Nephron progenitor cell (in vitro differentiated cells): ENCODE measurements around the gene STXBP5.

Source experiments
- DNase-seq: peaks from one replicate; pipeline ENCODE4 v3.0.0; 2021
- H3K27ac Mint-ChIP-seq: 2 replicates; pipeline ENCODE4 v1.8.0; 2021; ENCODE audit warnings: mild to moderate bottlenecking, moderate library complexity, mixed read lengths
- H3K27me3 Mint-ChIP-seq: 2 replicates; pipeline ENCODE4 v1.8.0; 2021; ENCODE audit warnings: mild to moderate bottlenecking, low read depth, mixed read lengths; ENCODE audit not compliant: poor library complexity
- H3K36me3 Mint-ChIP-seq: 2 replicates; pipeline ENCODE4 v1.8.0; 2021; ENCODE audit warnings: low read depth, mixed read lengths
- H3K4me1 Mint-ChIP-seq: 2 replicates; pipeline ENCODE4 v1.8.0; 2021; ENCODE audit warnings: mixed read lengths
- H3K4me3 Mint-ChIP-seq: 2 replicates; pipeline ENCODE4 v1.8.0; 2021; ENCODE audit warnings: mild to moderate bottlenecking, moderate library complexity, mixed read lengths
- H3K9me3 Mint-ChIP-seq: 2 replicates; pipeline ENCODE4 v1.8.0; 2021; ENCODE audit warnings: mild to moderate bottlenecking, moderate library complexity, mixed read lengths
- TF ChIP-seq, protein P1 (sequence below): fragments of 200-600 bp; sonication (generic); IDR thresholded peaks from 2 replicates; pipeline ENCODE4 v1.5.0; 2021; ENCODE audit warnings: antibody characterized with exemption

Gene STXBP5

GRCh38 chr6:147257760-147258159 lies 53.5 kb downstream of the STXBP5 start:
- Mint-ChIP-seq H3K27ac (no peak overlapping the region), H3K4me3 (no peak overlapping the region), H3K4me1 (no peaks in the 10 kb centered on the region), H3K27me3 (no peaks in the 10 kb centered on the region), H3K36me3 (peaks cover 31% of the 10 kb centered on the region), H3K9me3 (peaks cover 22% of the 10 kb centered on the region)
- TF ChIP-seq, protein P1, sequence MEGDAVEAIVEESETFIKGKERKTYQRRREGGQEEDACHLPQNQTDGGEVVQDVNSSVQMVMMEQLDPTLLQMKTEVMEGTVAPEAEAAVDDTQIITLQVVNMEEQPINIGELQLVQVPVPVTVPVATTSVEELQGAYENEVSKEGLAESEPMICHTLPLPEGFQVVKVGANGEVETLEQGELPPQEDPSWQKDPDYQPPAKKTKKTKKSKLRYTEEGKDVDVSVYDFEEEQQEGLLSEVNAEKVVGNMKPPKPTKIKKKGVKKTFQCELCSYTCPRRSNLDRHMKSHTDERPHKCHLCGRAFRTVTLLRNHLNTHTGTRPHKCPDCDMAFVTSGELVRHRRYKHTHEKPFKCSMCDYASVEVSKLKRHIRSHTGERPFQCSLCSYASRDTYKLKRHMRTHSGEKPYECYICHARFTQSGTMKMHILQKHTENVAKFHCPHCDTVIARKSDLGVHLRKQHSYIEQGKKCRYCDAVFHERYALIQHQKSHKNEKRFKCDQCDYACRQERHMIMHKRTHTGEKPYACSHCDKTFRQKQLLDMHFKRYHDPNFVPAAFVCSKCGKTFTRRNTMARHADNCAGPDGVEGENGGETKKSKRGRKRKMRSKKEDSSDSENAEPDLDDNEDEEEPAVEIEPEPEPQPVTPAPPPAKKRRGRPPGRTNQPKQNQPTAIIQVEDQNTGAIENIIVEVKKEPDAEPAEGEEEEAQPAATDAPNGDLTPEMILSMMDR = no peak
- DNase-seq = no peak

DNA sequence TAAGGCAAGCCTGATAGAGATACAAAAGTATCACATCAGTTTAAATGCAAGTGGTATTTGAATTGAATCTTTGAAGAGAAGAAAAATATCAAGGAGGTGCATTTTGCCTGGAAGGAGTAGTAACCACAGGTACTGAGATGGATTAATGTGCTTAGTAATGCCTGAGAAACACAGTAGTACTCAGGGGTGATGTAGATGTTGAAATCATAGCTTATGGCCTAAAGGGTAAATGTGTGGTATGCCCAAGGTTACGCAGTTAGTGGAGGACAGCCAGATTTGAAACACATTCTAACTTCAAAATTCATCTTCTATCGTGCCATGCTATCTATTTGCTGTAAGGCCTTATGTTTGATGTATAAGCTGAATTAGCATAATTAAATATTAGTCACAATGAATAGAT lies 55.9 kb downstream of the STXBP5 start:
- Mint-ChIP-seq H3K27me3 (no peaks in the 10 kb centered on the region), H3K9me3 (peaks cover under 1% of the 10 kb centered on the region), H3K4me3 (no peak overlapping the region), H3K27ac (no peak overlapping the region), H3K4me1 (peaks cover 4% of the 10 kb centered on the region), H3K36me3 (peaks cover 9% of the 10 kb centered on the region)
- TF ChIP-seq, protein P1 = no peak
- DNase-seq = no peak

DNA sequence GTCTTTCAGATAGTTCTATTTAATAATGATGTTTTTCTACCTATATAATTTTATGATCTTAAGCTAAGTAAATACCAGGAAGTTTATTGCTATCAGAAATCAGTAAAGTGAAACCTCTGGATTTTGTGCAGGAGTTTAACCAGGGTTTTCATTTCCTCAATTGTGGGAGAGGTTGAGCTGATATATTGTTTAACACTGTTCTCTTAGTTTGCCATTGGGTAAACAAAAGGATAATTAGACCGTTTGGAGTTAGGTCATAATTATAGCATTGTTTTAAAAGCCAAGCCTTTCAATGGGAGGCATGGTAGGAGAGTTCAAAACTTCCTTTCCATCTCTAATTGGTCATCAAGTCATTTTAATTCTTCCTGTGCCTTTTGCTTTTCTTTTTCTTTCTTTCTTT lies 58.7 kb downstream of the STXBP5 start:
- Mint-ChIP-seq H3K27ac (no peak overlapping the region), H3K4me1 (peaks cover 4% of the 10 kb centered on the region), H3K9me3 (no peaks in the 10 kb centered on the region), H3K36me3 (peaks cover 12% of the 10 kb centered on the region), H3K27me3 (no peaks in the 10 kb centered on the region), H3K4me3 (no peak overlapping the region)
- TF ChIP-seq, protein P1 = no peak
- no peak for DNase-seq

- Mint-ChIP-seq H3K27ac (no peak overlapping the region), H3K36me3 (peaks cover 24% of the 10 kb centered on the region)
These were observed 62.6 kb downstream of the STXBP5 start for GRCh38 chr6:147266821-147267220.

GRCh38 chr6:147267658-147268057 lies 63.4 kb downstream of the STXBP5 start:
- no peak for DNase-seq
- peaks cover 27% of the 10 kb centered on the region for H3K36me3 Mint-ChIP-seq
- H3K4me3 Mint-ChIP-seq = no peak overlapping the region
- H3K9me3 Mint-ChIP-seq = no peaks in the 10 kb centered on the region
- no peak overlapping the region for H3K27ac Mint-ChIP-seq
- TF ChIP-seq, protein P1 = no peak
- H3K4me1 Mint-ChIP-seq = peaks cover 4% of the 10 kb centered on the region
- no peaks in the 10 kb centered on the region for H3K27me3 Mint-ChIP-seq

More at GRCh38 chr6:147266821-147267220, 62.6 kb downstream of the STXBP5 start:
- Mint-ChIP-seq H3K4me1 (peaks cover 4% of the 10 kb centered on the region), H3K9me3 (no peaks in the 10 kb centered on the region), H3K4me3 (no peak overlapping the region), H3K27me3 (no peaks in the 10 kb centered on the region)
- DNase-seq = no peak
- TF ChIP-seq, protein P1 = no peak

DNA sequence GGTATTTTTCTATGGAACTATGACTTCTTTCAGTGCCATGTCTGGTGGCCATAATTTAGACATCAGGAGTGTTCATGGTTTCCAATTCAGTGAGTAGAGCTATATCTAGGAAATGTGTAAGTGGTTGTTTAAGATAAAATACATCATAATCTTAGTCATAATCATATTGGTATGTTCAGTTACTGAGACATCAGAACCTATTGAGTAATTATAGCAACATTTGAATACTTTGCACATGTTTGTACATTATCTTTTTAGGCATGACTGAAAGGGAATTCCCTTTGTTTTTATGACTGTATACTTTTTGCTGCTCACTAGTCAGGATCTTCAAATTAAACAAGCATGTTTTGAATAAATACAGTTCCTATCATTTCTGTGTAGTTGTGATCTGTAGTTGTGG lies 64.0 kb downstream of the STXBP5 start:
- H3K27me3 Mint-ChIP-seq = no peaks in the 10 kb centered on the region
- no peak overlapping the region for H3K4me3 Mint-ChIP-seq
- no peaks in the 10 kb centered on the region for H3K9me3 Mint-ChIP-seq
- H3K27ac Mint-ChIP-seq = no peak overlapping the region
- DNase-seq = no peak
- peaks cover 33% of the 10 kb centered on the region for H3K36me3 Mint-ChIP-seq
- TF ChIP-seq, protein P1 = no peak
- H3K4me1 Mint-ChIP-seq = no peaks in the 10 kb centered on the region
